Neutrophil (primary cell): Measurements from ENCODE around the gene CATSPER1.
"Not testable (repeated sequence)": the region's sequence is repeated elsewhere in the genome, so short reads cannot be mapped to it uniquely, and the experiment has no call there.

Experiments
- H3K27ac ChIP-seq: fragments of 200-600 bp; sonication (generic); 2 replicates; pipeline ENCODE4 v1.5.1; 2016; ENCODE audit warnings: mild to moderate bottlenecking, moderate library complexity
- H3K27me3 ChIP-seq: fragments of 200-600 bp; sonication (generic); 2 replicates; pipeline ENCODE4 v1.6.0; 2016; ENCODE audit warnings: mild to moderate bottlenecking
- H3K36me3 ChIP-seq: fragments of 200-600 bp; sonication (generic); 2 replicates; pipeline ENCODE4 v1.5.1; 2017
- H3K4me1 ChIP-seq, 2 experiments: fragments of 200-600 bp in 1 of 2; sonication (generic) in 1 of 2; 1 replicate in 1 of 2; 2 replicates in 1 of 2; pipeline versions ENCODE4 v1.5.1 to v1.6.1; 2013 to 2016; ENCODE audit warnings: low read depth in 1 of 2, low read length in 1 of 2, mild to moderate bottlenecking in 1 of 2, moderate library complexity in 1 of 2; ENCODE audit not compliant: control insufficient read depth in 1 of 2, insufficient read depth in 1 of 2
- H3K4me3 ChIP-seq, 2 experiments: fragments of 200-600 bp in 1 of 2; sonication (generic) in 1 of 2; 1 replicate in 1 of 2; 2 replicates in 1 of 2; pipeline ENCODE4 v1.5.1; 2013 to 2016; ENCODE audit warnings: low read depth in 1 of 2, low read length in 1 of 2, mild to moderate bottlenecking in 1 of 2, moderate library complexity in 1 of 2
- H3K9me3 ChIP-seq: fragments of 200-600 bp; sonication (generic); 2 replicates; pipeline ENCODE4 v1.5.1; 2016
- TF ChIP-seq, protein P1 (sequence below): fragments of 200-600 bp; sonication (generic); IDR thresholded peaks from 2 replicates; pipeline ENCODE4 v1.5.1; 2016; ENCODE audit warnings: antibody characterized with exemption

The CATSPER1 gene

DNA sequence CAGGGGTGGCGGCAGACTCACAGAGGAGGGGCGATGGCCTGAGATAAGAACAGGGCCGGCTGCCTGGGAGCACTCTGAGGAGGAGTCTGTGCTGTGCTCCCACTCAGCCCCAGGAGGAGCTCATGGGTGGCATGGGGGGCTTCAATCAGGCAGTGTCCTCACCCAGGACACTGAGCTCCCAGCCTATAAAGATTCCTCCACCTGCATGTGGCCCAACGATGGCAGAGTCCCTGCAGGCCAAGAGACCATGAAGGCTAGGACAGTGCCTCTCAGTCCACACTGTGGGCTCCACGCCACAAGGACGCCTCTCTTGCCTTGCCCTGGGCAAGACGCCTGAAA is 12.5 kb downstream of the CATSPER1 start:
- H3K27me3 ChIP-seq: peaks cover 52% of the 10 kb centered on the region
- no peak overlapping the region for H3K4me3 ChIP-seq
- H3K36me3 ChIP-seq: no peaks in the 10 kb centered on the region
- TF ChIP-seq, protein P1, sequence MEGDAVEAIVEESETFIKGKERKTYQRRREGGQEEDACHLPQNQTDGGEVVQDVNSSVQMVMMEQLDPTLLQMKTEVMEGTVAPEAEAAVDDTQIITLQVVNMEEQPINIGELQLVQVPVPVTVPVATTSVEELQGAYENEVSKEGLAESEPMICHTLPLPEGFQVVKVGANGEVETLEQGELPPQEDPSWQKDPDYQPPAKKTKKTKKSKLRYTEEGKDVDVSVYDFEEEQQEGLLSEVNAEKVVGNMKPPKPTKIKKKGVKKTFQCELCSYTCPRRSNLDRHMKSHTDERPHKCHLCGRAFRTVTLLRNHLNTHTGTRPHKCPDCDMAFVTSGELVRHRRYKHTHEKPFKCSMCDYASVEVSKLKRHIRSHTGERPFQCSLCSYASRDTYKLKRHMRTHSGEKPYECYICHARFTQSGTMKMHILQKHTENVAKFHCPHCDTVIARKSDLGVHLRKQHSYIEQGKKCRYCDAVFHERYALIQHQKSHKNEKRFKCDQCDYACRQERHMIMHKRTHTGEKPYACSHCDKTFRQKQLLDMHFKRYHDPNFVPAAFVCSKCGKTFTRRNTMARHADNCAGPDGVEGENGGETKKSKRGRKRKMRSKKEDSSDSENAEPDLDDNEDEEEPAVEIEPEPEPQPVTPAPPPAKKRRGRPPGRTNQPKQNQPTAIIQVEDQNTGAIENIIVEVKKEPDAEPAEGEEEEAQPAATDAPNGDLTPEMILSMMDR: no peak
- H3K9me3 ChIP-seq: no peaks in the 10 kb centered on the region
- no peak overlapping the region for H3K27ac ChIP-seq
- H3K4me1 ChIP-seq: peaks cover 0 to 9% of the 10 kb centered on the region in 2 experiments

DNA sequence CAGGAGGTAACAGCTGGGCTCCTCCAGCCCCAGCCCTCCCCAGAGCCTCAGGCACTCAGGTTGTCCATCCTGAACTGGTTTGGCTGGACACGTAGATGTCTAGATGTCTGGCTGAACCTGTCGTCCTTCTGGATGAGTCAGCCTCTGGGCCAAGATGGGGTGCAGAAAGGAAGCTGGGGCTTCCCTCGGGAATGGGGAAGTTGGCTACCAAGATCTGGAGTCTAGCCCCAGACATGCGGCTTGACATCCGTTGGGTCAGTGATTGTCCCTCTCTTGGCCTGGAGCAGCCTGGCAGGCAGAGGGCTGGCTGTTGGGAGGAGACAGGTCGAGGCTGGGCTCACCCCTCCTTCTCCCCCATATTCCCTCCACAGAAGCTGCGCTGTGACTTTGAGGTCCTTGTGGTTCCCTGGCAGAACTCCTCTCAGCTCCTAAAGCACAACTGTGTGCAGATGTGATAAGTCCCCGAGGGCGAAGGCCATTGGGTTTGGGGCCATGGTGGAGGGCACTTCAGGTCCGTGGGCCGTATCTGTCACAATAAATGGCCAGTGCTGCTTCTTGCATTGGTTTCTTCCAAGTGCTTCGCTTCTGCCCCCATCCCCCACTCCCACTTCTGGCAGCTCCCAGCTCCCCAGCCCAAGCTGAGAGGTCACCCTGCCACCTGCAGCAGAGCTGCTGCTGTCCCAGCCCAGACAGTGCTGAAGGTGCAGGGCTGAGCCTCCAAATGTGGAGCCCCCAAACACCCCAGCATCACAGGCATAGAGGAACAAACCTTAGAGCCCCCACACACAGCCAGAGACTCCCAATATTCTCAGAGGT is 13.1 kb downstream of the CATSPER1 start:
- no peak overlapping the region for H3K4me3 ChIP-seq
- TF ChIP-seq, protein P1: no peak
- H3K27ac ChIP-seq: no peak overlapping the region
- H3K4me1 ChIP-seq: peaks cover 0 to 9% of the 10 kb centered on the region in 2 experiments
- no peaks in the 10 kb centered on the region for H3K9me3 ChIP-seq
- peaks cover 58% of the 10 kb centered on the region for H3K27me3 ChIP-seq
- H3K36me3 ChIP-seq: no peaks in the 10 kb centered on the region

DNA sequence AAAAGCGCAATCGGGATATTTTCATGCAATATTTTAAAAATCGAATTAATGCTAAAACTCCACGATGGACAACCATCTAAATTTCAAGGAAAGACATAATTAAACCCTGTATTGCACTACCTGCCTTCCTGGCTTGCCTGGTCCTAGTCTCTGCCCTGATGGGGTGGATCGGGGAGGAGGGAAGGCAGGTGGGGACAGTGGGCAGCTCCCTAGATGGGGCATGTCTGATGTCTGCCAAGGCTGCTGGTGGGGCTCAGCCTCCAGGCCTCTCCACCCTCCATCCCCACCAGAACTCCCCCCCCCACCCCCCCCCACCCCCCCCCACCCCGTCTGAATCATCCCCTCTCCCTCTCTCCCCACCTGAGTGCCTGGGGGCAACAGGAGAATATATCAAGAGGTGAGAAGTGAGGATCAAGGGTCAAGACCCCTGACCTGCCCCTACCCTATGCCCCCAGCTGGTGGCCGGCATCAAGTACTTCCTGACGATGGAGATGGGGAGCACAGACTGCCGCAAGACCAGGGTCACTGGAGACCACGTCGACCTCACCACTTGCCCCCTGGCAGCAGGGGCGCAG is 13.8 kb downstream of the CATSPER1 start:
- no peak overlapping the region for H3K4me3 ChIP-seq
- H3K4me1 ChIP-seq: peaks cover 0 to 9% of the 10 kb centered on the region in 2 experiments
- no peaks in the 10 kb centered on the region for H3K36me3 ChIP-seq
- TF ChIP-seq, protein P1: no peak
- H3K9me3 ChIP-seq: no peaks in the 10 kb centered on the region
- peaks cover 62% of the 10 kb centered on the region for H3K27me3 ChIP-seq
- no peak overlapping the region for H3K27ac ChIP-seq

DNA sequence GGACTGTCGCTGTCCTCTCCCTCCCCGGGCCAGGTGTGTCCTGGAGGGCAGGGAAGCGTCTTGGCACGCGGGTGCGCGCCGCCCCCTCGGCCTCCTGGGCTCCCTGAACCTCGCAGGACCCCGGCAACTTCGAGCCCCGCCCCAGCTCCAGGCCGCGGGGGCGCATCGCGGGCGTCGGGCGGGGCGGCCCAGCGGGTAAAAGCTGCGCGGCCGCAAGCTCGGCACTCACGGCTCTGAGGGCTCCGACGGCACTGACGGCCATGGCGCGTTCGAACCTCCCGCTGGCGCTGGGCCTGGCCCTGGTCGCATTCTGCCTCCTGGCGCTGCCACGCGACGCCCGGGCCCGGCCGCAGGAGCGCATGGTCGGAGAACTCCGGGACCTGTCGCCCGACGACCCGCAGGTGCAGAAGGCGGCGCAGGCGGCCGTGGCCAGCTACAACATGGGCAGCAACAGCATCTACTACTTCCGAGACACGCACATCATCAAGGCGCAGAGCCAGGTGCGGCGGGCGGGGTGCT is 14.4 kb downstream of the CATSPER1 start, which contains the start of gene CST6:
Gene CST6 (plus strand): TSS at position 224 of the 519 bp plus-strand sequence. CDS start 37 bp downstream, at position 261.
- Histone ChIP-seq H3K27me3 (peaks cover 62% of the 10 kb centered on the region), H3K4me3 (no peak within 1 kb of the TSS), H3K9me3 (no peaks in the 10 kb centered on the region), H3K27ac (no peak within 1 kb of the TSS), H3K36me3 (no peaks in the 10 kb centered on the region), H3K4me1 (peaks cover 0 to 9% of the 10 kb centered on the region in 2 experiments)
- TF ChIP-seq, protein P1: no peak

DNA sequence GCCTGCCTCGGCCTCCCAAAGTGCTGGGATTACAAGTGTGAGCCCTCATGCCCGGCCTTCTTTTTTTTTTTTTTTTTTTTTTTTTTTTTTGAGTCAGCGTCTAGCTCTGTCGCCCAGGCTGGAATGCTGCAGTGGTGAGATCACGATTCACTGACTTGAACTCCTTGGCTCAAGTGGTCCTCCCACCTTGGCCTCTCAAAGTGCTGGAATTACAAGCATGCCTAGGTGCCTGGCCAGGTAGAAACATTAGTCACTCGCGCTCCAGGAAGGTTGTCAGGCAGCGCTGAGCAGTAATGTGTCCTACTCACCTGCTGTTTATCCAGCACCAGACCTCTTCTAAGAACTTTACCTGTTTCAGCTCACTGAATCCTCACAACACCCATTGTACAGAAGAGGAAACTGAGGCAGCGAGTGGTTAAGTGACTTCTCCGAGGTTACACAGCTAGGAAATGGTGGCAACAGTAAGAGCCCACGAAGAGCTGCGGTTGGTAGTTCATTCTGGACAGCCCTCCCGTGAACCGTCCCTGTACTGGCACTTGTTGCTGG is 15.0 kb downstream of the CATSPER1 start:
- no peak overlapping the region for H3K4me3 ChIP-seq
- H3K27ac ChIP-seq: no peak overlapping the region
- H3K4me1 ChIP-seq: peaks cover 0 to 9% of the 10 kb centered on the region in 2 experiments
- H3K27me3 ChIP-seq: peaks cover 62% of the 10 kb centered on the region
- no peaks in the 10 kb centered on the region for H3K36me3 ChIP-seq
- TF ChIP-seq, protein P1: no peak
- H3K9me3 ChIP-seq: no peaks in the 10 kb centered on the region

DNA sequence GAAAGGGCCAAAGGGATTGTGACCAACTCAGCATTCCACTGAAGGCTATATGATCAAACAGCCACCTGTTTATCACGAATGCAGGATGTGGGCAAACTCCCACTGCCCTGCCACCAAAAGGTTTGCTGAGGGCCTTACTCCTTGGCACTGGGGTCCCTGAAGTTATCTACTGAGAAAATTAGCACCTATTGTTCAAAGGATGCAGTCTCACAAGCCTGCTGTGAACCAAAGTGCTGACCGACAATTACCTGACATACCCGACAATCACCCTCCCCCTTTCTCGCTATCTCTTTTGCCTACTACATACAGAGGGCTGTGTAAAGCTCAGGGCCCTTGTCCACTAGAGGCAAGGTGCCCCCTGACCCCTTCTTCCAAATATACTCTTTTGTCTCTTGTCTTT is 16.2 kb downstream of the CATSPER1 start:
- not testable (repeated sequence) for H3K27ac ChIP-seq, H3K4me1 ChIP-seq, H3K36me3 ChIP-seq, H3K4me3 ChIP-seq, H3K9me3 ChIP-seq
- H3K27me3 ChIP-seq: peaks cover 62% of the 10 kb centered on the region
